Immature natural killer cell (primary cell): ENCODE data around the gene ANO1. TPM values are rescaled to one million over a fixed set of nuclear protein-coding genes. Genes with fewer than 3 reads are reported as not detected.

Experiments used
- DNase-seq, 3 donors: peaks; one replicate each; pipeline ENCODE4 v3.0.0; 2022; ENCODE audit warnings: mixed read lengths in 1 of 3
- H3K27ac Mint-ChIP-seq, 6 donors: one replicate each; pipeline ENCODE4 v1.8.0; 2020; ENCODE audit warnings: mixed read lengths in 6 of 6, mild to moderate bottlenecking in 5 of 6, inconsistent platforms in 4 of 6, moderate library complexity in 3 of 6
- H3K27me3 Mint-ChIP-seq, 3 donors: one replicate each; pipeline ENCODE4 v1.8.0; 2020 to 2021; ENCODE audit warnings: low read depth in 3 of 3, mild to moderate bottlenecking in 3 of 3, mixed read lengths in 3 of 3, moderate library complexity in 3 of 3, inconsistent platforms in 1 of 3
- H3K36me3 Mint-ChIP-seq, 3 donors: one replicate each; pipeline ENCODE4 v1.8.0; 2020; ENCODE audit warnings: mixed read lengths in 3 of 3, inconsistent platforms in 2 of 3, mild to moderate bottlenecking in 2 of 3
- H3K4me1 Mint-ChIP-seq, 2 donors: one replicate each; pipeline ENCODE4 v1.8.0; 2020; ENCODE audit warnings: inconsistent platforms in 2 of 2, mild to moderate bottlenecking in 2 of 2, mixed read lengths in 2 of 2, moderate library complexity in 1 of 2
- H3K4me3 Mint-ChIP-seq, 5 donors: one replicate each; pipeline ENCODE4 v1.8.0; 2020; ENCODE audit warnings: mild to moderate bottlenecking in 5 of 5, mixed read lengths in 5 of 5, inconsistent platforms in 3 of 5, moderate library complexity in 3 of 5
- H3K9me3 Mint-ChIP-seq, 6 donors: one replicate each; pipeline ENCODE4 v1.8.0; 2020; ENCODE audit warnings: mild to moderate bottlenecking in 6 of 6, mixed read lengths in 6 of 6, inconsistent platforms in 4 of 6, moderate library complexity in 3 of 6
- polyA plus RNA-seq, 3 donors: library from polyadenylated mRNA; unstranded; fragments of 300-500 nt; fragmentation: Illumina TruSeq; gene quantifications; one replicate each; pipeline ENCODE4 v1.2.3, GENCODE V29; 2021

Gene ANO1
- polyA plus RNA-seq, 3 donors from 2014 or later: not detected

- Mint-ChIP-seq H3K27me3 (peaks cover 0 to 6% (median 3%) of the 10 kb centered on the region in 3 donors), H3K27ac (no peak overlapping the region), H3K9me3 (no peaks in the 10 kb centered on the region), H3K36me3 (no peaks in the 10 kb centered on the region), H3K4me1 (no peaks in the 10 kb centered on the region), H3K4me3 (no peak overlapping the region)
- DNase-seq: no peak
Observed at GRCh38 chr11:70226183-70226582, 148.1 kb downstream of the ANO1 start.

- no peak for DNase-seq
- no peaks in the 10 kb centered on the region for H3K36me3 Mint-ChIP-seq
- peaks cover 3 to 6% (median 3%) of the 10 kb centered on the region in 3 donors for H3K27me3 Mint-ChIP-seq
- H3K27ac Mint-ChIP-seq: no peak overlapping the region
- H3K4me3 Mint-ChIP-seq: no peak overlapping the region
- H3K4me1 Mint-ChIP-seq: no peaks in the 10 kb centered on the region
- no peaks in the 10 kb centered on the region for H3K9me3 Mint-ChIP-seq
Observed at GRCh38 chr11:70226967-70227366, 148.8 kb downstream of the ANO1 start.

- Mint-ChIP-seq H3K4me1 (no peaks in the 10 kb centered on the region), H3K27me3 (peaks cover 3 to 9% (median 3%) of the 10 kb centered on the region in 3 donors), H3K27ac (no peak overlapping the region), H3K36me3 (no peaks in the 10 kb centered on the region), H3K9me3 (no peaks in the 10 kb centered on the region), H3K4me3 (no peak overlapping the region)
- DNase-seq: no peak
Observed at GRCh38 chr11:70229737-70230136, 151.6 kb downstream of the ANO1 start.

GRCh38 chr11:70230151-70230839, 152.2 kb downstream of the ANO1 start:
- Mint-ChIP-seq H3K9me3 (no peaks in the 10 kb centered on the region), H3K4me3 (no peak overlapping the region), H3K27ac (no peak overlapping the region), H3K4me1 (no peaks in the 10 kb centered on the region), H3K27me3 (peaks cover 3 to 9% (median 3%) of the 10 kb centered on the region in 3 donors), H3K36me3 (no peaks in the 10 kb centered on the region)
- DNase-seq: no peak

GRCh38 chr11:70230840-70231710, 153.0 kb downstream of the ANO1 start:
- Mint-ChIP-seq H3K4me1 (no peaks in the 10 kb centered on the region), H3K27me3 (peaks cover 3 to 4% (median 3%) of the 10 kb centered on the region in 3 donors), H3K4me3 (no peak overlapping the region), H3K36me3 (no peaks in the 10 kb centered on the region), H3K9me3 (no peaks in the 10 kb centered on the region), H3K27ac (no peak overlapping the region)
- no peak for DNase-seq

- Mint-ChIP-seq H3K36me3 (no peaks in the 10 kb centered on the region), H3K27ac (no peak overlapping the region), H3K27me3 (peaks cover 3 to 4% (median 3%) of the 10 kb centered on the region in 3 donors), H3K9me3 (no peaks in the 10 kb centered on the region), H3K4me1 (no peaks in the 10 kb centered on the region), H3K4me3 (no peak overlapping the region)
- no peak for DNase-seq
Observed at GRCh38 chr11:70233034-70233433, 154.9 kb downstream of the ANO1 start.

- Mint-ChIP-seq H3K9me3 (no peaks in the 10 kb centered on the region), H3K4me3 (no peak overlapping the region), H3K36me3 (no peaks in the 10 kb centered on the region), H3K27ac (no peak overlapping the region), H3K4me1 (no peaks in the 10 kb centered on the region), H3K27me3 (peaks cover 3 to 4% (median 3%) of the 10 kb centered on the region in 3 donors)
- DNase-seq: no peak
Observed at GRCh38 chr11:70233511-70233934, 155.4 kb downstream of the ANO1 start.

GRCh38 chr11:70233962-70234361, 155.8 kb downstream of the ANO1 start:
- no peak overlapping the region for H3K27ac Mint-ChIP-seq
- no peak overlapping the region for H3K4me3 Mint-ChIP-seq
- H3K9me3 Mint-ChIP-seq: no peaks in the 10 kb centered on the region

More at GRCh38 chr11:70233962-70234361, 155.8 kb downstream of the ANO1 start:
- peaks cover 3 to 4% (median 3%) of the 10 kb centered on the region in 3 donors for H3K27me3 Mint-ChIP-seq
- no peak for DNase-seq
- no peaks in the 10 kb centered on the region for H3K4me1 Mint-ChIP-seq
- no peaks in the 10 kb centered on the region for H3K36me3 Mint-ChIP-seq

Other genes starting within 250 kb of the ANO1 start
- gene FADD, start 125.0 kb downstream of the ANO1 start, polyA plus RNA-seq: 10 to 100 TPM in 2 of 3 donors, 1 to 10 TPM in 1; 9.6 to 21.5 (median 12.6) TPM
- gene PPFIA1, start 192.4 kb downstream of the ANO1 start, polyA plus RNA-seq: 10 to 100 TPM in 1 of 3 donors, 1 to 10 TPM in 2; 4.6 to 13.4 (median 6.3) TPM